Measurements from ENCODE around the gene KIRREL3.

GRCh38 chr11:126896025-126896424 is 104.5 kb downstream of the KIRREL3 start:
- no peak for TF ChIP-seq CTCF (IDR thresholded peaks at IDR 0.05)
- TF ChIP-seq EHMT2 (IDR thresholded peaks at IDR 0.05; ENCODE audit: low read depth), result no peak
- no peak for TF ChIP-seq REST (IDR thresholded peaks at IDR 0.05)
- no peak for TF ChIP-seq NR3C1 (IDR thresholded peaks at IDR 0.05)
- no peak for TF ChIP-seq MAFK (IDR thresholded peaks at IDR 0.05; ENCODE audit: partially characterized antibody)
- no peak for TF ChIP-seq POLR2A (IDR thresholded peaks at IDR 0.05; ENCODE audit: low read length)

Measured in A549 (cell line).